BE2C (cell line): ENCODE measurements around the gene ZNF683.

Source experiments
- DNase-seq: peaks from one replicate; pipeline ENCODE4 v3.0.0-alpha.2; 2020
- H3K27me3 ChIP-seq: fragments of 250-450 bp; sonication (Bioruptor Pico); 2 replicates; pipeline ENCODE4 v1.5.1; 2020; ENCODE audit warnings: mild to moderate bottlenecking
- H3K36me3 ChIP-seq: fragments of 250-450 bp; sonication (Bioruptor Pico); 2 replicates; pipeline ENCODE4 v1.5.1; 2020; ENCODE audit warnings: mild to moderate bottlenecking
- H3K4me1 ChIP-seq: fragments of 250-450 bp; sonication (Bioruptor Pico); 2 replicates; pipeline ENCODE4 v1.5.1; 2020
- H3K4me3 ChIP-seq: 2 replicates; pipeline ENCODE4 v1.5.1; 2011; ENCODE audit warnings: low read depth, low read length
- H3K9me3 ChIP-seq: fragments of 250-450 bp; sonication (Bioruptor Pico); 2 replicates; pipeline ENCODE4 v1.5.1; 2020
- TF ChIP-seq, protein P1 (sequence below): IDR thresholded peaks from 2 replicates; pipeline ENCODE4 v1.5.1; 2012; ENCODE audit warnings: mild to moderate bottlenecking, low read depth, low read length

Gene ZNF683

DNA sequence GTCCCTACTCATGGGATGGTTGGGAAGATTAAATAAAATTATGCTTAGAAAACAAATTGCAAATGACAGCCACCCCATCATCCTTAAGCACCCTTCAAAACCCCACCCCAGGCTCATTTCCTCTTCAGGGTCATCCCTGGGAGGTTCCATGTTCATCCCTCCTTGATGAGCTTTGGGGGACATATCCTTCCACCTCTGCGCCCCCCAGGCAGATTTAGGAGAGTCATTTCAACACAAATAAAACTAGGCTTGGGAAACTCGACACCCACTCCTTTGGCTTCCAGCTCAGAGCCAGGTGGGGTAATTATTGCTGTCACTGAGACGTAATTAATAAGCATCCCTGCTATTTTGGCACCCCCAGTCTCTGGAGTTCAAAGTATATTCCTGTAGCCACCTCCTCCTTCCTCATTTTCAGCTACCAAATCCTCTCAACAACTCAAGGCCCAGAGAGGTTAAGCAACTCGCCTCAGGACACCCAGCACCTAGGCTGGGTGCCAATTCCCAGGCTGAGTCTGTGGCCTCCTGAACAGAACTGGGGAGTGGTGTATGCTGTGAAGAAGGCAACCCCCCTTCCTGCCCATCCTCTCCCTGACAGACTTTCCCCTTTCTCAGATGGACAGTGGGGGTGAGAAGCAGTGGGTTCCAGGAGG lies 19.2 kb downstream of the ZNF683 start:
- H3K4me1 ChIP-seq = no peaks in the 10 kb centered on the region
- no peaks in the 10 kb centered on the region for H3K27me3 ChIP-seq
- no peaks in the 10 kb centered on the region for H3K36me3 ChIP-seq
- DNase-seq = no peak
- H3K9me3 ChIP-seq = no peaks in the 10 kb centered on the region
- no peak overlapping the region for H3K4me3 ChIP-seq
- TF ChIP-seq, protein P1, sequence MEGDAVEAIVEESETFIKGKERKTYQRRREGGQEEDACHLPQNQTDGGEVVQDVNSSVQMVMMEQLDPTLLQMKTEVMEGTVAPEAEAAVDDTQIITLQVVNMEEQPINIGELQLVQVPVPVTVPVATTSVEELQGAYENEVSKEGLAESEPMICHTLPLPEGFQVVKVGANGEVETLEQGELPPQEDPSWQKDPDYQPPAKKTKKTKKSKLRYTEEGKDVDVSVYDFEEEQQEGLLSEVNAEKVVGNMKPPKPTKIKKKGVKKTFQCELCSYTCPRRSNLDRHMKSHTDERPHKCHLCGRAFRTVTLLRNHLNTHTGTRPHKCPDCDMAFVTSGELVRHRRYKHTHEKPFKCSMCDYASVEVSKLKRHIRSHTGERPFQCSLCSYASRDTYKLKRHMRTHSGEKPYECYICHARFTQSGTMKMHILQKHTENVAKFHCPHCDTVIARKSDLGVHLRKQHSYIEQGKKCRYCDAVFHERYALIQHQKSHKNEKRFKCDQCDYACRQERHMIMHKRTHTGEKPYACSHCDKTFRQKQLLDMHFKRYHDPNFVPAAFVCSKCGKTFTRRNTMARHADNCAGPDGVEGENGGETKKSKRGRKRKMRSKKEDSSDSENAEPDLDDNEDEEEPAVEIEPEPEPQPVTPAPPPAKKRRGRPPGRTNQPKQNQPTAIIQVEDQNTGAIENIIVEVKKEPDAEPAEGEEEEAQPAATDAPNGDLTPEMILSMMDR = no peak

DNA sequence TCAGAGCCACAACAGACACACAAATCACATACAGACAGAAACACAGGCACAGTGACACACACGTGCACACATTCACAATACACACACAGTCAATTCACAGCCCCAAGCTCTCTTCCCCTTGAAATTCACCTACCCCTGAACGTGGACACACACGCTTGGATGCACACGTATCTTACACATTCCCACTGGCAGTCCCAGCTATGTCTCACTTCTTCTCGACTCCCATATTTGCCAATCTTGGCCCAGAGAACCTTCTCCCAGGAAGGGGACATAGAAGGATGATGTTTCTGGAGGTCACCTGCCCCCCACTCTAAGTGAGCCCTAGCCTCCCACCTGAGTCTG lies 20.2 kb downstream of the ZNF683 start:
- H3K4me3 ChIP-seq = no peak overlapping the region
- no peak for DNase-seq
- H3K36me3 ChIP-seq = no peaks in the 10 kb centered on the region
- TF ChIP-seq, protein P1 = no peak
- H3K4me1 ChIP-seq = no peaks in the 10 kb centered on the region
- H3K9me3 ChIP-seq = no peaks in the 10 kb centered on the region
- H3K27me3 ChIP-seq = no peaks in the 10 kb centered on the region

DNA sequence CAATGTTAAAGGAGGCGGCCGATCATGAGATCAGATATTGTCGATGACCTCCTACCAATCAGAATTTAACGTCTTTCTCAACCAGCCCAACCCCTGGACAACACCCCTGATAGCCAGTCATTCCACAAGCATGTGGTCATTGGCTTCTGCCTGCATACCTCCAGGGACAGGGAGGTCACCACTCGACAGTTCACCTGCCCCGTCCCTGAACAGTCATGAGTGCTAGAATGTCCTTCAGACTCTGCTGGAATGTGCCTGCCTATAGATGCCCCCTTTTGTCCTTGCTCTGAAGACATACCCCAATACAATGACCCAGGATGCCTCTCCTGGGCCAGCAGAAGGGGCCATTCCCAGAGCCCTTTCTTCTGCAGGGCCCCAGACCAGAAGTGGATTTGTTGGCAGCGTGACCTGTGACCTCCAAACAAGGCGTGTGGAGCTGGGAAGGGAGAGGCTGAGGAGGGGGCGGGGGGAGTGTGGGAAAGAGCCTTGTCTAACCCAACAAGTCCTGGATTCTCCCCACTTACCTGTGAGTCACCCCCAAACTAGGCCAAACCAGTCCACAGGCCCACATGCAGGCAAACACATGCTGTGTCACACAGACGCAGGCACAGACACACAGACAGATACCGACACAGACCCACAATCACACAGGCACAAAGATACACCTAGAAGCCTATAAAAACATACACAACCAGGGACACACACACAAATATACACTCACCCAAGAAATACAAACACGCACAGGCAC lies 20.8 kb downstream of the ZNF683 start:
- Histone ChIP-seq H3K4me1 (no peaks in the 10 kb centered on the region), H3K9me3 (no peaks in the 10 kb centered on the region), H3K36me3 (no peaks in the 10 kb centered on the region), H3K27me3 (no peaks in the 10 kb centered on the region), H3K4me3 (no peak overlapping the region)
- no peak for DNase-seq
- TF ChIP-seq, protein P1 = no peak

DNA sequence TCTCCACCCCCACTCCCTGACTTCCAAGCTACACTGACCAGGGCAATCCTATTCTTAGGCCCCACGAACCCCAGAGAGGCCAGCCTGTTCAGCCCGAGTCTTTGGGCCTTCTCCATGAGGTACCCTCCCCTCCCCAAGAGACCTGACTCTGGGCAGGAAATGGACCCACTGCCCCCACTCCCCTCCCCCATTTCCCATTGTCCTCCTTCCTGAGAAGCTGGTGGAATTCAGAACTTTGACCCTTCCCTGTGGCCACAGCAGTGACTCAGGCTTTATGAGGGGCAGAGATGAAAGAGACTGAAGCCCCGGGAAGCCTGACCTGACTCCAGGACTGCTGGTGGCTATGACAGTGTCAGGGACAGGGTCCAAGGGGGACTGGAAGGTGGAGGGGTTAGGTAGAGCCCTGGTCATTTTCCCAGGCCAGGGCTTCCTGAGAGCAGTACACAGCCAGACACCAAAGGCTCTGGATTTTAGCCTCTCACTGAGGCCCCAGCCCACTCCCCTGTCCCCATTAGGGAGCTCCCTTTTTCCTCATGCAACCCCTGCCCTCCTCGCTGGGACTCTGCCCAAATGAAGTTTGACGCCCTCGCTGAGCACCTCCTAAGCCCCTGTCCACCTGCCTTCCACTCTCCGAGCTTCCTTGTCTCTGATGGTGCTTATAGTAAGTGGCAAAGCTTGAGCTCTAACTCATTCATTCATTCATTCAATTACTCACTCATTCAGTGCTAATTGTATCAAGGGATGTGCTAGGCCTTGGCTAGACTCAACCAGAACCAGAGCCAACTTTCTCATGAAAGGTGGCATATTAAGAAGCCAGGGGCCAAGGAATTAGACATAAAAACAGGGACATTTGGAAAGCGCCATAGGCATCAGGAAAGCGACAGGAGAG lies 21.6 kb downstream of the ZNF683 start:
- no peaks in the 10 kb centered on the region for H3K27me3 ChIP-seq
- TF ChIP-seq, protein P1 = no peak
- no peaks in the 10 kb centered on the region for H3K36me3 ChIP-seq
- DNase-seq = no peak
- H3K4me1 ChIP-seq = no peaks in the 10 kb centered on the region
- no peak overlapping the region for H3K4me3 ChIP-seq
- no peaks in the 10 kb centered on the region for H3K9me3 ChIP-seq

DNA sequence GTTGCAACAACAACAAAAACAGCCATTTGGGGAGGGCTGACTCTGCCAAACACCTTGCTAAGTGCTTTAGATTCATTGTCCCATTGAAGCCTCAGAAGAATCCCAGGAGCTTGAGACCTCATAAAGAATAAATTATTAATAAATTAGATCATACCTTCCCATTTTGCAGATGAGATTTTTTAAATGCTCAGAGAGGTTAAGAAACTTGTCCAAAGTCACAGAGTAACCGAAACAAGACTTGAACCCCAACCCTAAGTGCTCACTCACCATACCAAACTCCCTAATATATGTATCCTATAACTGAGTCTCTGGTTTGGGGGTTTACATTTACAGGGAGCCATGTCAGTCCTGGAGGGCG lies 22.2 kb downstream of the ZNF683 start:
- Histone ChIP-seq H3K27me3 (no peaks in the 10 kb centered on the region), H3K4me1 (no peaks in the 10 kb centered on the region), H3K9me3 (no peaks in the 10 kb centered on the region), H3K4me3 (no peak overlapping the region), H3K36me3 (no peaks in the 10 kb centered on the region)
- no peak for DNase-seq
- TF ChIP-seq, protein P1 = no peak
